ENCODE results near the gene NTM.

NTM gene

DNA sequence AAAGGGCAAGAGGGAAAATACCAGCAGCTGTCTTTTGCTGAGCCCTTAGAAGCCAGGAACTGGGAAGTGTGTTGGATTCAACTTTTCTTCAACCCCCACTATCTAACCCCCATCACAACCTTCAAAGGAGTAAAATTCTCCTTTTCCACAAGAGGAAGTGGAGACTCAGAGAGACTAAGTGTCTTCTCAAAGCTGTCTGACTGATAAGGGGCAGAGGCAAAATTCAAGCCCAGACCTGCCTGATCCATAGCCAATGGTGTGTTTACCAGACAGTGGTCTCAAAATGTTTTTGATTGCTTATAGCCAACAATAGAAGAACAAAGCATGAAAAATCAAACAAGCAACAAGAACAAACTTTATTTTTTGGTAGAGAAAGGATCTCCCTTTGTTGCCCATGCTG is 707.0 kb downstream of the NTM start:
- no peak overlapping the region for H3K9ac ChIP-seq
- no peak overlapping the region for H3K27ac ChIP-seq
- H3K4me2 ChIP-seq (ENCODE audit: low read length), result no peak overlapping the region
- no peak overlapping the region for H2AFZ ChIP-seq
- no peaks in the 10 kb centered on the region for H3K9me3 ChIP-seq (ENCODE audit: control insufficient read depth, low read length)
- peaks cover 2% of the 10 kb centered on the region for H3K79me2 ChIP-seq
- no peak overlapping the region for H3K4me3 ChIP-seq (ENCODE audit: low read depth, low read length)
- no peaks in the 10 kb centered on the region for H3K4me1 ChIP-seq
- no peak for TF ChIP-seq CTCF (IDR thresholded peaks at IDR 0.05)
- H3K36me3 ChIP-seq (ENCODE audit: control insufficient read depth, insufficient read depth, low read length), result no peaks in the 10 kb centered on the region
- H3K27me3 ChIP-seq (ENCODE audit: control insufficient read depth, insufficient read depth, low read length), result no peaks in the 10 kb centered on the region

DNA sequence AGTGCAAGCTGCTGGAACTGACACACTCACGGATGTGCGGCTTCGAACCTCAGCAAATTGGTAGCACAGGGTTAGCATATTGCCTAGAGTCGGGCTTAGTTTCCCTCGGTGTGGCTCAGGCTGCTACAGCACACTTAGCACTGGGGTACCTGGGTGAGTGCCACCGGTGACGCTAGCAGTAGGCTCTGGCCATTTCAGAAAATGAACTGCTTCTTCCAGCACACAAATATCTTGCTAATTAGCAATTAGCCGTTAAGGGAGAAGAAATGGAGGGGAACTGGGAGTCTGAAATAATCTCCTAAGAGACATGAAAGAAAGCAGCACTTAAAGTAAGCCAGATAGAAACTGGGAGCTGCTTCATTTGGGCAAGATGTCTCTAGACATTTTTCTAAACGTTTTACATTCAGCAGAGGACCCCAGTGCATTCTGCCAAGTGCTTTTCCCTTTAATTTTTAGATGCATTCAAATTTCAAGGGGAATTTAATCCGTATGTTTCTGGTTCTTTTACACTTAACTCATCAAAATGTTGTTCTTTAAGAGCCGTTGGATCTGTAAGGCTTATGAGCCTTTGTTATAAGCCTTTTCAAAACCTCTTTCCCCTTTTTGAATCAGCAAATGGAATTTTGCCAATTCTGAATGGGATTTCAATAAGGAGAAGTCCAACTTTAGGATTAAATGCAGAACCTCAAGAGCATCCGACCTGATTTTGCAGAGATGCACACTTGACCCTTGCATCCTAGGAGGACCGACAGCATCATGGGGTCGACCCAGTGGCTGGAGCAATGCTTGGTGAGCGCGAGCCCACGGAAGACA is 708.1 kb downstream of the NTM start:
- H3K9me3 ChIP-seq (ENCODE audit: control insufficient read depth, low read length), result no peaks in the 10 kb centered on the region
- no peak overlapping the region for H3K9ac ChIP-seq
- H3K4me1 ChIP-seq, result no peaks in the 10 kb centered on the region
- no peak overlapping the region for H3K27ac ChIP-seq
- H2AFZ ChIP-seq, result no peak overlapping the region
- peaks cover 2% of the 10 kb centered on the region for H3K79me2 ChIP-seq
- H3K27me3 ChIP-seq (ENCODE audit: control insufficient read depth, insufficient read depth, low read length), result no peaks in the 10 kb centered on the region
- H3K4me2 ChIP-seq (ENCODE audit: low read length), result no peak overlapping the region
- no peaks in the 10 kb centered on the region for H3K36me3 ChIP-seq (ENCODE audit: control insufficient read depth, insufficient read depth, low read length)
- no peak overlapping the region for H3K4me3 ChIP-seq (ENCODE audit: low read depth, low read length)
- no peak for TF ChIP-seq CTCF (IDR thresholded peaks at IDR 0.05)

- Histone ChIP-seq H3K9ac (no peak overlapping the region), H3K27ac (no peak overlapping the region), H3K36me3 (ENCODE audit: control insufficient read depth, insufficient read depth, low read length) (no peaks in the 10 kb centered on the region)
These were observed 709.7 kb downstream of the NTM start for GRCh38 chr11:132080127-132080526.

GRCh38 chr11:132082566-132082965 is 712.2 kb downstream of the NTM start:
- Histone ChIP-seq H3K27ac (no peak overlapping the region), H3K79me2 (peaks cover 10% of the 10 kb centered on the region), H3K36me3 (ENCODE audit: control insufficient read depth, insufficient read depth, low read length) (no peaks in the 10 kb centered on the region), H3K4me3 (ENCODE audit: low read depth, low read length) (no peak overlapping the region), H3K27me3 (ENCODE audit: control insufficient read depth, insufficient read depth, low read length) (no peaks in the 10 kb centered on the region), H3K9ac (no peak overlapping the region), H2AFZ (no peak overlapping the region), H3K4me2 (ENCODE audit: low read length) (no peak overlapping the region), H3K9me3 (ENCODE audit: control insufficient read depth, low read length) (no peaks in the 10 kb centered on the region), H3K4me1 (no peaks in the 10 kb centered on the region)
- TF ChIP-seq CTCF (IDR thresholded peaks at IDR 0.05), result no peak

More at GRCh38 chr11:132080127-132080526, 709.7 kb downstream of the NTM start:
- Histone ChIP-seq H3K4me1 (no peaks in the 10 kb centered on the region), H3K4me3 (ENCODE audit: low read depth, low read length) (no peak overlapping the region), H3K27me3 (ENCODE audit: control insufficient read depth, insufficient read depth, low read length) (no peaks in the 10 kb centered on the region), H3K9me3 (ENCODE audit: control insufficient read depth, low read length) (no peaks in the 10 kb centered on the region), H3K4me2 (ENCODE audit: low read length) (no peak overlapping the region), H2AFZ (no peak overlapping the region), H3K79me2 (peaks cover 2% of the 10 kb centered on the region)
- no peak for TF ChIP-seq CTCF (IDR thresholded peaks at IDR 0.05)

DNA sequence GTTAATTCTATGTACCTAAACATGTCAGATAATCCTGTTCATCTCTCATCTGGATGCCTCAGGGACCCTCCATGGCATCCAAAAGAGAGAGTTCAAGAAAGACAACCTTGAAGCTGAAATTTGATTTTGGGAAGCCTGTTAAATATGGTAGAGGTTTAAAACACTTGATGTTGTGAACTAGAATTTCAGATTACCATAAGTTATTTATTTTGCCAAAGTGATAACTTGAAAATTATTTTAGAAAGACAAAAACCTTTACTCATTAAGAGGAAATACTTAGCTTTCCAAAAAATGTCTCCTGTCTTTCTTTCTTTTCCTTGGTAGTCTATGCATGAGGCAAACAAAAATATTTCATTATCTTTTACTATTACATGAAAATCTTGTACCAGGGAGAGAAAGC is 714.0 kb downstream of the NTM start:
- TF ChIP-seq CTCF (IDR thresholded peaks at IDR 0.05), result no peak
- no peaks in the 10 kb centered on the region for H3K9me3 ChIP-seq (ENCODE audit: control insufficient read depth, low read length)

More for the DNA sequence above, 714.0 kb downstream of the NTM start:
- no peaks in the 10 kb centered on the region for H3K27me3 ChIP-seq (ENCODE audit: control insufficient read depth, insufficient read depth, low read length)
- no peaks in the 10 kb centered on the region for H3K36me3 ChIP-seq (ENCODE audit: control insufficient read depth, insufficient read depth, low read length)
- no peaks in the 10 kb centered on the region for H3K4me1 ChIP-seq
- no peak overlapping the region for H3K4me2 ChIP-seq (ENCODE audit: low read length)
- no peak overlapping the region for H2AFZ ChIP-seq
- no peak overlapping the region for H3K4me3 ChIP-seq (ENCODE audit: low read depth, low read length)
- no peak overlapping the region for H3K9ac ChIP-seq
- H3K27ac ChIP-seq, result no peak overlapping the region
- H3K79me2 ChIP-seq, result peaks cover 14% of the 10 kb centered on the region

Measured in parathyroid adenoma (tissue), 2 donors.